ENCODE measurements around the gene MPPE1. TPM values are rescaled to one million over a fixed set of nuclear protein-coding genes. Genes with fewer than 3 reads are reported as not detected.

Gene MPPE1
- total and polyA plus RNA-seq, 9 of the 15 experiments (the other 6 are each of a cell fraction or from before 2014, with no cell fraction given): 10.7 to 19.5 (median 13.3) TPM

- TF ChIP-seq MEIS2 (IDR thresholded peaks at IDR 0.05; ENCODE audit: partially characterized antibody) (peak; percentile 96), BACH1 (tag; IDR thresholded peaks at IDR 0.05) (no peak), KLF6 (CRISPR knock-in tag; IDR thresholded peaks at IDR 0.05; ENCODE audit: borderline replicate concordance) (no peak), ZNF449 (CRISPR knock-in tag; IDR thresholded peaks at IDR 0.05) (no peak), SNIP1 (IDR thresholded peaks at IDR 0.05; ENCODE audit: low read depth) (peak; percentile 32; the same call in 1 of the 2 replicates), ZNF408 (CRISPR knock-in tag; IDR thresholded peaks at IDR 0.05; ENCODE audit: low read depth) (no peak), ATF4 (CRISPR knock-in tag; IDR thresholded peaks at IDR 0.05) (no peak), AFF1 (IDR thresholded peaks at IDR 0.05; ENCODE audit: low read depth in 1 of 2, partially characterized antibody in 2 of 2) (peak; percentile 26 to 86), NELFE (IDR thresholded peaks at IDR 0.05; ENCODE audit: insufficient read depth, insufficient read length) (no peak), DMBX1 (CRISPR knock-in tag; IDR thresholded peaks at IDR 0.05; ENCODE audit: borderline replicate concordance) (no peak), ARID3A (IDR thresholded peaks at IDR 0.05; ENCODE audit: borderline replicate concordance, low read depth, low read length) (no peak), ZNF584 (CRISPR knock-in tag; IDR thresholded peaks at IDR 0.05; ENCODE audit: low read depth) (0 out of 2 replicates have a peak, but pooled peaks have one; percentile 36)
These were observed 17.8 kb upstream of the MPPE1 start (continued) for GRCh38 chr18:11925800-11926481.
